Stomach (tissue), 9 donors: ENCODE measurements around the gene SCARB1. TPM values are rescaled to one million over a fixed set of nuclear protein-coding genes. Genes with fewer than 3 reads are reported as not detected.

Source experiments
- DNase-seq, 2 donors: peaks; one replicate each; pipeline versions ENCODE4 v3.0.0 to v3.0.0-alpha.2; 2013 to 2019
- H3K27ac ChIP-seq, 5 donors: fragments of 200-600 bp in 4 of 5; sonication (generic) in 4 of 5; one replicate each; pipeline ENCODE4 v1.5.1; 2013 to 2019; ENCODE audit warnings: mild to moderate bottlenecking in 1 of 5, moderate library complexity in 1 of 5
- H3K27me3 ChIP-seq, 3 donors: fragments of 200-600 bp; sonication (generic); one replicate each; pipeline ENCODE4 v1.5.1; 2017 to 2019; ENCODE audit warnings: mixed run types in 1 of 3
- H3K36me3 ChIP-seq, 4 donors: fragments of 200-600 bp; sonication (generic); 1 replicate in 3 of 4; 2 replicates in 1 of 4; pipeline ENCODE4 v1.5.1; 2016 to 2019
- H3K4me1 ChIP-seq, 4 donors: fragments of 200-600 bp; sonication (generic); one replicate each; pipeline ENCODE4 v1.5.1; 2016 to 2019
- H3K4me3 ChIP-seq, 4 donors: fragments of 200-600 bp; sonication (generic) in 3 of 4; one replicate each; pipeline ENCODE4 v1.5.1; 2016 to 2019; ENCODE audit warnings: mild to moderate bottlenecking in 1 of 4
- H3K9me3 ChIP-seq, 4 donors: fragments of 200-600 bp; sonication (generic); one replicate each; pipeline ENCODE4 v1.5.1; 2016 to 2019
- EP300 ChIP-seq: sonication (generic); formaldehyde crosslinking; IDR thresholded peaks from one replicate; pipeline ENCODE4 v1.6.1; 2017; ENCODE audit warnings: antibody characterized with exemption
- POLR2A ChIP-seq, 4 donors: fragments of 450-650 bp; IDR thresholded peaks; one replicate each; pipeline ENCODE4 v1.6.1; 2016; ENCODE audit warnings: antibody characterized with exemption in 4 of 4, control low read depth in 2 of 4, mild to moderate bottlenecking in 1 of 4, moderate library complexity in 1 of 4
- POLR2AphosphoS5 ChIP-seq, 3 donors: sonication (generic); formaldehyde crosslinking; IDR thresholded peaks; one replicate each; pipeline ENCODE4 v1.6.1; 2016; ENCODE audit warnings: antibody characterized with exemption in 3 of 3
- WGBS, 5 donors: extraction: QIAGEN DNeasy Blood & Tissue Kit in 3 of 5; methylation state at CpG; one replicate each; pipeline versions ENCODE4 v1.1.5 to v1.1.7; 2013 to 2018; 5-methylcytosine and 5-hydroxymethylcytosine counted together
- intact Hi-C: fragments of 100-400 bp; cut with DNase I; formaldehyde crosslinking; loops from one replicate; pipeline ENCODE4 v1.15.1; 2023; ENCODE audit warnings: low total_unique reads
- polyA plus RNA-seq, 3 donors: library from polyadenylated mRNA; stranded (reverse); fragments of 200-250 nt; gene quantifications; one replicate each; pipeline ENCODE4 v1.2.3, GENCODE V29; 2013
- total RNA-seq, 5 donors: library from RNA; depleted of rRNA; stranded (reverse); fragments of >200 nt; gene quantifications; one replicate each; pipeline versions ENCODE4 v1.1.0 to v1.2.3, GENCODE V29; 2014 to 2016
- TF ChIP-seq, protein P1 (sequence below), 7 experiments: fragments of 450-650 bp in 4 of 7; fragments of 200-600 bp in 3 of 7; sonication (generic) in 3 of 7; IDR thresholded peaks; one replicate each; pipeline ENCODE4 v1.5.1; 2016 to 2019; ENCODE audit warnings: antibody characterized with exemption in 7 of 7, control low read depth in 2 of 7, mild to moderate bottlenecking in 1 of 7
- donor health status: healthy with polysubstance abuse.
- donor health status: Bipolar disorder and iron deficiency.
- donor health status: healthy.

Gene SCARB1
- total and polyA plus RNA-seq, 8 donors, result 2.9 to 63.7 (median 8.8) TPM

DNA sequence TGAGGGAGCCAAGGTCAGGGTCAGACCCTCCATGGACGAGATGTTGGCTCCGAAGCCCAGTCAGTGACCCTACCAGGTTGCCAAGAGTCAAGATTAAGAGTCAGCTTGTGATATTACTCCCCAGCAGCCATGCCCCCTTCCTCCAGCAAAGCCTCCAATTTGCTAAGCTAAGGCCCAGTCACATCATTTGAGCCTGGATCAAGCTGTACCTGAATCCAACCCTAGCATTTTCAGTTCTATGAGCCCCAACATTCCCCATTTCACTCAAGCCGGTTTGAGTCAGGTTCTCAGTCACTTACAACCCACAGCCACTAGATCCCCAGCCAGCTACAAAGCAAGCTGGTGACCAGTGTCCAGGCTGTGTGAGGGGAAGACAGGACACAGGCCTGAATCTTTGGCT is 49.9 kb downstream of the SCARB1 start:
- H3K9me3 ChIP-seq, result no peaks in the 10 kb centered on the region
- H3K36me3 ChIP-seq, result peaks cover 0 to 62% (median 35%) of the 10 kb centered on the region in 4 donors
- H3K27me3 ChIP-seq, result no peaks in the 10 kb centered on the region
- H3K4me1 ChIP-seq, result no peaks in the 10 kb centered on the region
- H3K27ac ChIP-seq, result no peak overlapping the region
- 93 to 96% (median 94%) methylated on average over 3 of the region's 3 CpGs for WGBS, 5 donors
- DNase-seq, result no peak
- H3K4me3 ChIP-seq, result no peak overlapping the region
- TF ChIP-seq EP300 (no peak), POLR2AphosphoS5 (IDR thresholded peaks at IDR 0.05) (no peak), POLR2A (IDR thresholded peaks at IDR 0.05) (no peak)
- TF ChIP-seq, protein P1, sequence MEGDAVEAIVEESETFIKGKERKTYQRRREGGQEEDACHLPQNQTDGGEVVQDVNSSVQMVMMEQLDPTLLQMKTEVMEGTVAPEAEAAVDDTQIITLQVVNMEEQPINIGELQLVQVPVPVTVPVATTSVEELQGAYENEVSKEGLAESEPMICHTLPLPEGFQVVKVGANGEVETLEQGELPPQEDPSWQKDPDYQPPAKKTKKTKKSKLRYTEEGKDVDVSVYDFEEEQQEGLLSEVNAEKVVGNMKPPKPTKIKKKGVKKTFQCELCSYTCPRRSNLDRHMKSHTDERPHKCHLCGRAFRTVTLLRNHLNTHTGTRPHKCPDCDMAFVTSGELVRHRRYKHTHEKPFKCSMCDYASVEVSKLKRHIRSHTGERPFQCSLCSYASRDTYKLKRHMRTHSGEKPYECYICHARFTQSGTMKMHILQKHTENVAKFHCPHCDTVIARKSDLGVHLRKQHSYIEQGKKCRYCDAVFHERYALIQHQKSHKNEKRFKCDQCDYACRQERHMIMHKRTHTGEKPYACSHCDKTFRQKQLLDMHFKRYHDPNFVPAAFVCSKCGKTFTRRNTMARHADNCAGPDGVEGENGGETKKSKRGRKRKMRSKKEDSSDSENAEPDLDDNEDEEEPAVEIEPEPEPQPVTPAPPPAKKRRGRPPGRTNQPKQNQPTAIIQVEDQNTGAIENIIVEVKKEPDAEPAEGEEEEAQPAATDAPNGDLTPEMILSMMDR (IDR thresholded peaks at IDR 0.05), result no peak
- intact Hi-C loops, result no loop called here

- H3K4me3 ChIP-seq, result no peak overlapping the region
- no peak for DNase-seq
- no peaks in the 10 kb centered on the region for H3K27me3 ChIP-seq
- H3K27ac ChIP-seq, result no peak overlapping the region
- 93 to 97% (median 96%) methylated on average over 2 of the region's 2 CpGs for WGBS, 5 donors
- no peak for TF ChIP-seq EP300
- TF ChIP-seq, protein P1 (IDR thresholded peaks at IDR 0.05), result no peak
- peaks cover 0 to 62% (median 35%) of the 10 kb centered on the region in 4 donors for H3K36me3 ChIP-seq
- H3K9me3 ChIP-seq, result no peaks in the 10 kb centered on the region
- no peaks in the 10 kb centered on the region for H3K4me1 ChIP-seq
- intact Hi-C loops, result no loop called here
These were observed 50.7 kb downstream of the SCARB1 start for GRCh38 chr12:124812979-124813378.

DNA sequence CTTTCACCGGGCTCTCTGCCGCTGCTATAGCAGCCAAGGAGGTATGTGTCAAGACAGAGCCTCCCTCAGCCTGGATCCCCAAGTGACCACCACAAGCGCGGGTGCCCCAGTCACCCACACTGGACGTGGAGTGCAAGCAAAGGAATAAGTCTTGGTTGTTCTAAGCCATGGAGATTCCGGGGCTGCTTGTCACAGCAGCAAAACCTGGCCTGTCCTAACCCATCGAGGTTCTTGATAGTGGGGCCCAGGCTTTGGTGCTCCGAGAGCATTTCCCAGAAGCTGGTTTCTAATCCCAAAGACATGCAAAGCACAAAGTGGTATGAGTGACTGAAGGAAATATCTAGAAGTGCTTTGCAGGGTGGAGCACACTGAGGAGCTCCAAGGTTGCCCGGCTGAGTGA is 51.3 kb downstream of the SCARB1 start:
- H3K9me3 ChIP-seq, result no peaks in the 10 kb centered on the region
- intact Hi-C loops, result no loop called here
- no peaks in the 10 kb centered on the region for H3K4me1 ChIP-seq
- H3K4me3 ChIP-seq, result no peak overlapping the region
- H3K27ac ChIP-seq, result no peak overlapping the region
- no peaks in the 10 kb centered on the region for H3K27me3 ChIP-seq
- WGBS, 5 donors, result 92 to 98% (median 97%) methylated on average over 9 of the region's 9 CpGs
- no peak for TF ChIP-seq EP300
- TF ChIP-seq POLR2A (IDR thresholded peaks at IDR 0.05), result no peak
- DNase-seq, result no peak
- H3K36me3 ChIP-seq, result peaks cover 0 to 67% (median 35%) of the 10 kb centered on the region in 4 donors

- Histone ChIP-seq H3K27me3 (no peaks in the 10 kb centered on the region), H3K4me1 (no peaks in the 10 kb centered on the region), H3K27ac (no peak overlapping the region), H3K9me3 (no peaks in the 10 kb centered on the region), H3K36me3 (peaks cover 0 to 74% (median 39%) of the 10 kb centered on the region in 4 donors), H3K4me3 (no peak overlapping the region)
- 88 to 95% (median 90%) methylated on average over 11 to 13 of the region's 13 CpGs for WGBS, 5 donors
- TF ChIP-seq POLR2A (IDR thresholded peaks at IDR 0.05) (no peak), EP300 (no peak), POLR2AphosphoS5 (IDR thresholded peaks at IDR 0.05) (no peak)
- TF ChIP-seq, protein P1 (IDR thresholded peaks at IDR 0.05), result no peak
- no peak for DNase-seq
- intact Hi-C loops, result no loop called here
These were observed 52.0 kb downstream of the SCARB1 start for GRCh38 chr12:124811633-124812032.

DNA sequence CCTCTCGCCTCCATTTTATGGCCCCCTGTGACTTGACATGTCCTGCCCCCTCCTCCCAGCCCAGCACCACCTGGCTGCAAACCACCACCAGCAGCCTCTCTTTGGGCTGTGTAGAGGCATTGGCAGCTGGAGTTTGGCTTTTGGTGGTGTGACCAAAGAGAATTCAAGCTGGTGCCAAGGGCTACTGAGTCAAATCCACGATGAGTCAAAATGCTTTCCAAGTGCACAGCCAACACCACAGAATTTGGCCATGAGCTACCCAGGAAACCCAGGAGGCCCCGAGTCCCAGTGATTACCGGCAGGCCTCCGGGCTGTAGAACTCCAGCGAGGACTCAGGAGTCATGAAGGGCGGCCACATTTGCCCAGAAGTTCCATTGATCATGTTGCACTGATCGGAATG is 53.8 kb downstream of the SCARB1 start:
- intact Hi-C loops, result no loop called here
- 94 to 98% (median 96%) methylated on average over 8 of the region's 8 CpGs for WGBS, 5 donors
- TF ChIP-seq, protein P1 (IDR thresholded peaks at IDR 0.05), result no peak
- no peak for TF ChIP-seq POLR2AphosphoS5 (IDR thresholded peaks at IDR 0.05)
- TF ChIP-seq EP300, result no peak
- no peak for TF ChIP-seq POLR2A (IDR thresholded peaks at IDR 0.05)

More for the DNA sequence above, 53.8 kb downstream of the SCARB1 start:
- no peak overlapping the region for H3K27ac ChIP-seq
- peaks cover 0 to 68% (median 40%) of the 10 kb centered on the region in 4 donors for H3K36me3 ChIP-seq
- no peaks in the 10 kb centered on the region for H3K27me3 ChIP-seq
- H3K4me1 ChIP-seq, result peaks cover 0 to under 1% (median under 1%) of the 10 kb centered on the region in 4 donors
- DNase-seq, result no peak
- H3K9me3 ChIP-seq, result no peaks in the 10 kb centered on the region
- no peak overlapping the region for H3K4me3 ChIP-seq
